HG02798 (cell line): Measurements from ENCODE around the gene TUBA8.

Experiments
- ATAC-seq: cut with Tn5 transposase; IDR thresholded peaks from one replicate; pipeline ENCODE4 v1.9.1; 2021; ENCODE audit warnings: mild to moderate bottlenecking; ENCODE audit not compliant: unreplicated experiment, poor library complexity

TUBA8 gene

GRCh38 chr22:18075720-18076497 is 34.7 kb upstream of the TUBA8 start:
- peak; percentile 28 for ATAC-seq

- no peak for ATAC-seq
Measured at GRCh38 chr22:18077087-18077638, 33.4 kb upstream of the TUBA8 start.

GRCh38 chr22:18077639-18078328 is 32.8 kb upstream of the TUBA8 start, which contains the start of gene PEX26:
Gene PEX26, plus strand, starts transcription at chr22:18077990. Its CDS starts 387 bp downstream, at chr22:18078377.
- ATAC-seq: peak; percentile 95

- ATAC-seq: peak; percentile 14
Measured at GRCh38 chr22:18078329-18079041, 32.1 kb upstream of the TUBA8 start.

GRCh38 chr22:18079706-18080233 is 30.8 kb upstream of the TUBA8 start:
- no peak for ATAC-seq

- no peak for ATAC-seq
Measured at GRCh38 chr22:18081416-18081815, 29.2 kb upstream of the TUBA8 start.

- ATAC-seq: no peak
Measured at GRCh38 chr22:18082467-18082866, 28.1 kb upstream of the TUBA8 start.

- ATAC-seq: no peak
Measured at GRCh38 chr22:18083406-18083805, 27.2 kb upstream of the TUBA8 start.

- no peak for ATAC-seq
Measured at GRCh38 chr22:18085188-18085587, 25.4 kb upstream of the TUBA8 start.

GRCh38 chr22:18087350-18087855 is 23.2 kb upstream of the TUBA8 start:
- ATAC-seq: no peak

- no peak for ATAC-seq
Measured at GRCh38 chr22:18088825-18089568, 21.6 kb upstream of the TUBA8 start.

- ATAC-seq: no peak
Measured at GRCh38 chr22:18090286-18090685, 20.3 kb upstream of the TUBA8 start.

- no peak for ATAC-seq
Measured at GRCh38 chr22:18091478-18091877, 19.1 kb upstream of the TUBA8 start.

- no peak for ATAC-seq
Measured at GRCh38 chr22:18091916-18092526, 18.6 kb upstream of the TUBA8 start.

- ATAC-seq: no peak
Measured at GRCh38 chr22:18093661-18094060, 16.9 kb upstream of the TUBA8 start.

GRCh38 chr22:18095101-18095805 is 15.4 kb upstream of the TUBA8 start:
- no peak for ATAC-seq

- ATAC-seq: no peak
Measured at GRCh38 chr22:18096823-18097222, 13.8 kb upstream of the TUBA8 start.

GRCh38 chr22:18100781-18101180 is 9.8 kb upstream of the TUBA8 start:
- no peak for ATAC-seq

GRCh38 chr22:18101536-18101935 is 9.1 kb upstream of the TUBA8 start:
- no peak for ATAC-seq
